SK-N-SH (cell line): ENCODE results near the gene SLC7A8. TPM values are rescaled to one million over a fixed set of nuclear protein-coding genes. Genes with fewer than 3 reads are reported as not detected.

Source experiments
- CTCF ChIA-PET: fragments of 300-600, 350-600 bp; formaldehyde crosslinking; extraction: SDS; loops from one replicate; lab custom pipeline; 2021; lab: Yijun Ruan, JAX
- POLR2A ChIA-PET: fragments of 350-600 bp; sonication (Branson Sonifier 250); formaldehyde crosslinking; extraction: SDS; loops from one replicate; lab custom pipeline; 2020; ENCODE audit warnings: antibody characterized with exemption, inconsistent platforms; lab: Yijun Ruan, JAX
- DNase-seq: peaks from one replicate; pipeline ENCODE4 v3.0.0; 2012
- H2AFZ ChIP-seq: fragments of 200-600 bp; sonication (generic); 2 replicates; pipeline ENCODE4 v1.8.1; 2016; ENCODE audit warnings: antibody characterized with exemption, mild to moderate bottlenecking, low read depth
- H3F3A ChIP-seq: fragments of 200-600 bp; sonication (generic); replicated peaks from 2 replicates; pipeline ENCODE3; 2016; ENCODE audit warnings: antibody characterized with exemption, mild to moderate bottlenecking; ENCODE audit not compliant: insufficient read depth
- H3K27ac ChIP-seq, 2 experiments: fragments of 200-500 bp in 1 of 2; fragments of 200-600 bp in 1 of 2; sonication (Bioruptor generic) in 1 of 2; sonication (generic), shearing (Covaris generic) in 1 of 2; 2 replicates each; pipeline versions ENCODE4 v1.5.1 to v1.6.1; 2014 to 2016; ENCODE audit warnings: low read depth in 2 of 2, inconsistent platforms in 1 of 2, low read length in 1 of 2, mild to moderate bottlenecking in 1 of 2, mixed read lengths in 1 of 2
- H3K27me3 ChIP-seq: fragments of 200-600 bp; sonication (generic), shearing (Covaris generic); 2 replicates; pipeline ENCODE4 v1.6.1; 2016; ENCODE audit warnings: mixed run types; ENCODE audit not compliant: insufficient read depth
- H3K36me3 ChIP-seq, 2 experiments: fragments of 200-500 bp in 1 of 2; fragments of 200-600 bp in 1 of 2; sonication (Bioruptor generic) in 1 of 2; sonication (generic) in 1 of 2; replicated peaks in 1 of 2; 2 replicates each; pipeline versions ENCODE3 to v1.5.1; 2014 to 2016; ENCODE audit warnings: low read length in 1 of 2, mild to moderate bottlenecking in 1 of 2; ENCODE audit not compliant: insufficient read depth in 2 of 2, control insufficient read depth in 1 of 2
- H3K4me1 ChIP-seq, 2 experiments: fragments of 200-500 bp in 1 of 2; fragments of 200-600 bp in 1 of 2; sonication (Bioruptor generic) in 1 of 2; sonication (generic), shearing (Covaris generic) in 1 of 2; 2 replicates each; pipeline versions ENCODE4 v1.5.1 to v1.6.1; 2014 to 2016; ENCODE audit warnings: low read depth in 1 of 2, low read length in 1 of 2, mixed run types in 1 of 2; ENCODE audit not compliant: insufficient read depth in 2 of 2, control insufficient read depth in 1 of 2
- H3K4me2 ChIP-seq: fragments of 200-600 bp; sonication (generic), shearing (Covaris generic); 2 replicates; pipeline ENCODE4 v1.6.1; 2017; ENCODE audit warnings: mixed run types
- H3K4me3 ChIP-seq, 2 experiments: fragments of 200-500 bp in 1 of 2; fragments of 200-600 bp in 1 of 2; sonication (Bioruptor generic) in 1 of 2; sonication (generic), shearing (Covaris generic) in 1 of 2; 2 replicates each; pipeline versions ENCODE4 v1.5.1 to v1.8.1; 2014 to 2016; ENCODE audit warnings: low read depth in 2 of 2, inconsistent platforms in 1 of 2, low read length in 1 of 2, mild to moderate bottlenecking in 1 of 2, mixed read lengths in 1 of 2, moderate library complexity in 1 of 2
- H3K79me2 ChIP-seq: fragments of 200-600 bp; sonication (generic); 2 replicates; pipeline ENCODE4 v1.8.1; 2017; ENCODE audit warnings: mild to moderate bottlenecking; ENCODE audit not compliant: insufficient read depth
- H3K9ac ChIP-seq: fragments of 200-600 bp; sonication (generic); 2 replicates; pipeline ENCODE4 v1.6.1; 2017; ENCODE audit warnings: mixed run types
- H3K9me2 ChIP-seq: fragments of 200-600 bp; sonication (generic); 2 replicates; pipeline ENCODE4 v1.6.1; 2017; ENCODE audit warnings: mixed run types
- H3K9me3 ChIP-seq: fragments of 200-600 bp; sonication (generic); 2 replicates; pipeline ENCODE4 v1.6.1; 2017; ENCODE audit warnings: mixed run types, mild to moderate bottlenecking, moderate library complexity
- H4K20me1 ChIP-seq: fragments of 200-600 bp; sonication (generic); 2 replicates; pipeline ENCODE4 v1.6.1; 2017; ENCODE audit warnings: mild to moderate bottlenecking, mixed run types; ENCODE audit not compliant: insufficient read depth
- CHD2 ChIP-seq: fragments of 150-350 bp; IDR thresholded peaks from 2 replicates; pipeline ENCODE4 v1.6.1; 2018; ENCODE audit warnings: low read length; ENCODE audit not compliant: partially characterized antibody
- CTCF ChIP-seq: fragments of 200-600 bp; sonication (generic); IDR thresholded peaks from 2 replicates; pipeline ENCODE4 v1.6.1; 2017; ENCODE audit warnings: antibody characterized with exemption, mild to moderate bottlenecking, moderate library complexity
- EP300 ChIP-seq, 2 experiments: IDR thresholded peaks; 2 replicates each; pipeline versions ENCODE4 v1.4.0 to v1.6.1; 2012; ENCODE audit warnings: borderline replicate concordance in 1 of 2, low read depth in 1 of 2, low read length in 1 of 2
- FOSL2 ChIP-seq: IDR thresholded peaks from 2 replicates; pipeline ENCODE4 v1.4.0; 2012; ENCODE audit warnings: low read depth, mild to moderate bottlenecking, moderate library complexity, borderline replicate concordance
- FOXJ3 ChIP-seq: sonication (generic); formaldehyde crosslinking; IDR thresholded peaks from 2 replicates; pipeline ENCODE4 v1.5.1; 2020; ENCODE audit warnings: mild to moderate bottlenecking, missing genetic modification reagents
- FOXM1 ChIP-seq: IDR thresholded peaks from 2 replicates; pipeline ENCODE4 v1.4.0; 2012; ENCODE audit warnings: low read depth, mild to moderate bottlenecking
- GABPA ChIP-seq: IDR thresholded peaks from 2 replicates; pipeline ENCODE4 v1.4.0; 2012; ENCODE audit warnings: low read depth, mild to moderate bottlenecking
- NRF1 ChIP-seq: IDR thresholded peaks from 2 replicates; pipeline ENCODE4 v1.6.1; 2012; ENCODE audit warnings: low read depth, mild to moderate bottlenecking, low read length
- RAD21 ChIP-seq: IDR thresholded peaks from 2 replicates; pipeline ENCODE4 v1.6.1; 2012; ENCODE audit warnings: mild to moderate bottlenecking, low read length
- RCOR1 ChIP-seq: fragments of 150-350 bp; IDR thresholded peaks from 2 replicates; pipeline ENCODE4 v1.6.1; 2017; ENCODE audit warnings: antibody characterized with exemption, low read length
- REST ChIP-seq: IDR thresholded peaks from 2 replicates; pipeline ENCODE4 v1.6.1; 2012; ENCODE audit warnings: mild to moderate bottlenecking, low read depth, low read length, moderate library complexity
- RXRA ChIP-seq: IDR thresholded peaks from 2 replicates; pipeline ENCODE4 v1.4.0; 2012; ENCODE audit warnings: low read depth, mild to moderate bottlenecking, borderline replicate concordance
- SIN3A ChIP-seq: IDR thresholded peaks from 2 replicates; pipeline ENCODE4 v1.6.1; 2012; ENCODE audit warnings: low read depth, mild to moderate bottlenecking, low read length, moderate library complexity, borderline replicate concordance
- TAF1 ChIP-seq: IDR thresholded peaks from 2 replicates; pipeline ENCODE4 v1.6.1; 2012; ENCODE audit warnings: low read depth, mild to moderate bottlenecking, low read length, moderate library complexity, borderline replicate concordance
- YY1 ChIP-seq: IDR thresholded peaks from 2 replicates; pipeline ENCODE4 v1.4.0; 2012; ENCODE audit warnings: low read depth, mild to moderate bottlenecking
- WGBS: methylation state at CpG from one replicate; pipeline ENCODE4 v1.1.6; 2017; ENCODE audit warnings: low lambda C conversion rate; 5-methylcytosine and 5-hydroxymethylcytosine counted together
- polyA plus RNA-seq, 3 experiments: library from polyadenylated mRNA; depleted of rRNA; stranded (reverse); fragments of >200 nt; gene quantifications; 2 replicates each; pipeline ENCODE4 v1.2.3, GENCODE V29; 2012
- TF ChIP-seq, protein P1 (sequence below): fragments of 150-350 bp; IDR thresholded peaks from 2 replicates; pipeline ENCODE4 v1.6.1; 2017; ENCODE audit warnings: antibody characterized with exemption, low read length, low read depth, borderline replicate concordance
- TF ChIP-seq, protein P2 (sequence below): IDR thresholded peaks from 2 replicates; pipeline ENCODE4 v1.4.0; 2012; ENCODE audit warnings: low read depth

SLC7A8 gene
- polyA plus RNA-seq, 1 of the 3 experiments (the other 2 are of a cell fraction), result 1.4 TPM

DNA sequence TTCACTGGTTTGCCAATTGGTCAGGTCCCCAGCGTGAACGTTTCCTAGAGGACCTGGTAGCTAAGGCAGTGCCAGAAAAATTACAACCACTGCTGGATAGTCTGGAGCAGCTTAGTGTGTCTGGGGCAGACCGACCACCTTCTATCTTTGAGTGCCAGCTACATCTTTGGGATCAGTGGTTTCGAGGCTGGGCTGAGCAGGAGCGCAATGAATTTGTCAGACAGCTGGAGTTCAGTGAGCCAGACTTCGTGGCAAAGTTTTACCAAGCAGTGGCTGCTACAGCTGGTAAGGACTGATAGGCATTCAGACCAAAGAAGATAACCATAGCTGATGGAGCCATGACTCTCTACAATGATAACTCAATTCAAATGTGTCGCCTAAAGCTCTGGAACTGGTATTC is 85.7 kb downstream of the SLC7A8 start:
- H4K20me1 ChIP-seq, result peaks cover 48% of the 10 kb centered on the region
- H3K9me2 ChIP-seq, result no peaks in the 10 kb centered on the region
- H3K4me2 ChIP-seq, result 0 out of 2 replicates have a peak overlapping the region, but pooled peaks have one; percentile 78
- WGBS, result 93% methylated on average over 7 of the region's 7 CpGs
- no peak overlapping the region for H3K9ac ChIP-seq
- ChIA-PET CTCF (interaction anchor here (0.8 to 1.7 kb wide), 3 partner anchors 21 to 89 kb away, joined by 3 to 5 read pairs (median 5); no protein-coding TSS in a partner anchor), POLR2A (no interaction called here)
- no peaks in the 10 kb centered on the region for H3K27me3 ChIP-seq
- peaks cover 56% of the 10 kb centered on the region for H3K79me2 ChIP-seq
- H2AFZ ChIP-seq, result no peak overlapping the region
- H3K36me3 ChIP-seq, result peaks cover 26 to 27% of the 10 kb centered on the region in 2 experiments
- H3K4me1 ChIP-seq, result peaks cover 7 to 20% of the 10 kb centered on the region in 2 experiments; a peak in 3 of 4 replicates
- DNase-seq, result no peak
- H3K27ac ChIP-seq, result no peak overlapping the region
- no peak for TF ChIP-seq SIN3A
- TF ChIP-seq RXRA, result no peak
- TF ChIP-seq, protein P1, sequence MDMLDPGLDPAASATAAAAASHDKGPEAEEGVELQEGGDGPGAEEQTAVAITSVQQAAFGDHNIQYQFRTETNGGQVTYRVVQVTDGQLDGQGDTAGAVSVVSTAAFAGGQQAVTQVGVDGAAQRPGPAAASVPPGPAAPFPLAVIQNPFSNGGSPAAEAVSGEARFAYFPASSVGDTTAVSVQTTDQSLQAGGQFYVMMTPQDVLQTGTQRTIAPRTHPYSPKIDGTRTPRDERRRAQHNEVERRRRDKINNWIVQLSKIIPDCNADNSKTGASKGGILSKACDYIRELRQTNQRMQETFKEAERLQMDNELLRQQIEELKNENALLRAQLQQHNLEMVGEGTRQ, result no peak
- TF ChIP-seq, protein P2, sequence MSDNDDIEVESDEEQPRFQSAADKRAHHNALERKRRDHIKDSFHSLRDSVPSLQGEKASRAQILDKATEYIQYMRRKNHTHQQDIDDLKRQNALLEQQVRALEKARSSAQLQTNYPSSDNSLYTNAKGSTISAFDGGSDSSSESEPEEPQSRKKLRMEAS, result no peak
- no peak for TF ChIP-seq FOXM1
- TF ChIP-seq EP300 (IDR thresholded peaks at IDR 0.05; ENCODE audit: borderline replicate concordance in 1 of 2, low read depth in 1 of 2, low read length in 1 of 2), result no peak
- no peak for TF ChIP-seq REST
- no peak for TF ChIP-seq RAD21
- no peak for TF ChIP-seq CTCF
- no peak for TF ChIP-seq YY1
- TF ChIP-seq FOSL2, result no peak
- TF ChIP-seq CHD2, result no peak
- TF ChIP-seq TAF1, result no peak
- no peak for TF ChIP-seq NRF1
- no peak for TF ChIP-seq FOXJ3 (CRISPR knock-in tag)
- TF ChIP-seq GABPA, result no peak
- TF ChIP-seq RCOR1, result no peak
- no peaks in the 10 kb centered on the region for H3K9me3 ChIP-seq
- no peaks in the 10 kb centered on the region for H3F3A ChIP-seq
- H3K4me3 ChIP-seq, result no peak overlapping the region
